ENCODE data around the gene PFKL. TPM values are rescaled to one million over a fixed set of nuclear protein-coding genes. Genes with fewer than 3 reads are reported as not detected.
A peak's percentile ranks its signal among the peaks of the same experiment; 100 is the strongest.

PFKL gene
- total RNA-seq, 4 donors from 2014 or later = 94.6 to 155 (median 141) TPM

DNA sequence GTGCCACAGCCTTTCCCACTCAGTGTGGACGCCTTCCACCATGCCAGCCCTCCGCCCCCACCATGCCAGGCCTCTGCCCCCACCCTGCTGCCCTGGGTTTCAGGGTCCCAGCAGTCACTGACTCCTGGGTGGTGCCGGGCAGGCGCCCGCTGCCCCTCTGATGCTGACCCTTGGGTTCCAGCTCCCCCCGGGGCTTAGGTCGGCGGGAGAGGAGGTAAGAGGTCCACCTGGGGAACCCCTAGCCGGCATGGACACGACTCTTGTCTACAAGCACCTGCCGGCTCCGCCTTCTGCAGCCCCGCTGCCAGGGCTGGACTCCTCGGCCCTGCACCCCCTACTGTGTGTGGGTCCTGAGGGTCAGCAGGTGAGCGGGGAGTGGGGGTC lies 7.0 kb upstream of the PFKL start:
- DNase-seq (ENCODE audit: low spot score in 2 of 2) = no peak
- Histone ChIP-seq H3K36me3 (no peaks in the 10 kb centered on the region), H3K27me3 (peaks cover 0 to 2% of the 10 kb centered on the region in 2 donors), H3K9me3 (no peaks in the 10 kb centered on the region), H3K4me3 (no peak overlapping the region), H3K4me1 (peaks cover 0 to 19% (median 13%) of the 10 kb centered on the region in 4 donors), H3K27ac (no peak overlapping the region)
- WGBS, 2 donors = 73 to 89% methylated on average over 11 to 14 of the region's 15 CpGs
- TF ChIP-seq POLR2A (IDR thresholded peaks at IDR 0.05) (no peak), EP300 (IDR thresholded peaks at IDR 0.05) (no peak), CTCF (IDR thresholded peaks at IDR 0.05) (no peak)

DNA sequence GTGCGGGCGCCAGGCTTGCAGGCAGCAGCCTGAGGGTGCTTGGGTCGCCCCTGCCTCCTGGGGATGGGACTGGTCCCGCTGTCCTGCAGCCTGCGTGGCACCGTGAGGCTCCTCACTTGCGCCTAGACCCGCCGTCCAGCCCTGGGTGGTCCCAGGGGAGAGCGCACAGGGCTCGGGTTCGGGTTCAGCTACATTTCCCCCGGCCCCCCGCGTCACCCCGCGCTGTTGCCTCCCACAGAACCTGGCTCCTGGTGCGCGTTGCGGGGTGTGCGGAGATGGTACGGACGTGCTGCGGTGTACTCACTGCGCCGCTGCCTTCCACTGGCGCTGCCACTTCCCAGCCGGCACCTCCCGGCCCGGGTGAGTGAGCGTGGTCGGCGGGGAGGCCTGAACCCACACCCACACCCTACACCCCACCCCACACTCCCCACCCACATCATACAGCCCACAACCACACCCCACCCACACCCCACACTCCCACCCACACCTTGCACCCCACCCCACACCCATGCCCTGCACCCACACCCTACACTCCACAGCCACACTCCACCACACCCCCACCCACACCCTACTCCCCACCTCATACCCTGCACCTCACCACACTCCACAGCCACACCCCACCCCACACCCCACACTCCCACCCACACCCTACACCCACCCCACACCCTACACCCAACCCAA lies 6.2 kb upstream of the PFKL start:
- no peaks in the 10 kb centered on the region for H3K9me3 ChIP-seq
- H3K4me3 ChIP-seq = no peak overlapping the region
- no peaks in the 10 kb centered on the region for H3K27me3 ChIP-seq
- peaks cover 0 to 26% (median 15%) of the 10 kb centered on the region in 4 donors for H3K4me1 ChIP-seq
- WGBS, 2 donors = 89 to 91% methylated on average over 32 to 33 of the region's 33 CpGs
- no peak for TF ChIP-seq POLR2A (IDR thresholded peaks at IDR 0.05)
- no peak overlapping the region for H3K27ac ChIP-seq
- no peak for DNase-seq (ENCODE audit: low spot score in 2 of 2)
- no peaks in the 10 kb centered on the region for H3K36me3 ChIP-seq

DNA sequence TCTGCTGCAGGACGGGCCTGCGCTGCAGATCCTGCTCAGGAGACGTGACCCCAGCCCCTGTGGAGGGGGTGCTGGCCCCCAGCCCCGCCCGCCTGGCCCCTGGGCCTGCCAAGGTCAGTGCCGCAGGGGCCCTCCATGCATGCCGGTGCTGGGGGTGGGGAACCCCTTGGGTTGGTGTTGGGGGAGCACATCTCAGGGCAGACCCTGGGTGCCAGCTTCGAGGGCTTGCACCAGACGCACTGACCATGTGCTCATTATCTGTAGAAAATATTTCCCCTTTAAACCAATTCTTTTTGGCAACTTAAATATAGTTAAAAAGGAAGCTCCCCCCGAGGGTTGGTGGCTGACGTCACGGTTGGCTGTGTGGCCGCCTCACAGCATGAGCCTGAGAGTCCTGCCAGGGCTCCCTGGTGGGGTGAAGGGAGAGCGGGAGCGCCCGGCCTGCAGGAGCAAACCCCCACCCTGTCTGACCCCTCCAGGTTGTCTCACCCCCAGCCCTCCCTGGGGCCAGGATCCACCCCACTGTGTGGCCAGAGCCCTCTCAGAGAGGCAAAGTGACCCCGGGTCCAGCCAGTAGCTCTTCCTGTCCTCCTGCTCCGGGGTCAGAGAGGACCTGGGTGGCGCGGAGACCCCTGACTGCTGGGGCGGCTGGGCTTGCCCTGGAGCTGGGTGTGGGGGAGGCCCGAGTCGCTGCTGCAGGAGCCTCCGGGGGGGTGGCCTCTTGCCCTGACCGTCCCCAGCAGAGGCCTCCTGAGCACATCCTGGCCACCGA lies 5.3 kb upstream of the PFKL start:
- TF ChIP-seq POLR2A (IDR thresholded peaks at IDR 0.05) (no peak), CTCF (IDR thresholded peaks at IDR 0.05) (no peak), EP300 (IDR thresholded peaks at IDR 0.05) (no peak)
- no peak overlapping the region for H3K27ac ChIP-seq
- WGBS, 2 donors = 22 to 44% methylated on average over 11 to 25 of the region's 26 CpGs
- no peaks in the 10 kb centered on the region for H3K36me3 ChIP-seq
- H3K27me3 ChIP-seq = no peaks in the 10 kb centered on the region
- peaks cover 0 to 35% (median 18%) of the 10 kb centered on the region in 4 donors for H3K4me1 ChIP-seq
- peak; percentile 65 to 75 for DNase-seq (ENCODE audit: low spot score in 2 of 2)
- no peak overlapping the region for H3K4me3 ChIP-seq
- no peaks in the 10 kb centered on the region for H3K9me3 ChIP-seq

DNA sequence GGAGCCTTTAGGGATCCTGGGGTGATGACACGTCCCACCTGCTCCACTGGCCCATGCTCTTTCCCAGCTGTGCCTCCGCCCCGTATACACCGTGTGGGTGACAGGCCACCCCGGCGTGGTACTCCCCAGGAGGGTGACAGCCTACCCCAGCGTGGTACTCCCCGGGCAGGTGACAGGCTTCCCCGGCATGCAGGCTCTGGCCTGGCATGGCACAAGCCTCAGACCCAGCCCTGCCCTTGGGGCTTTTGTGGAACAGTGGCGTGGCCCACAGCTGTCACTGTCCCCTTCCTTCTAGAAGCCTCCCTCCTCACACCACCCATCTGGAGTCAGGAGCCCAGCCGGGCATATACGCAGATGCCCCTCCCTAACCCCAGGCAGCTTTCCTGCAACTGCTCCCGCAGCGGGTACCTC lies 4.7 kb upstream of the PFKL start:
- WGBS, 2 donors = 64 to 76% methylated on average over 12 of the region's 14 CpGs
- Histone ChIP-seq H3K4me3 (no peak overlapping the region), H3K27ac (no peak overlapping the region), H3K4me1 (peaks cover 0 to 35% (median 18%) of the 10 kb centered on the region in 4 donors), H3K9me3 (no peaks in the 10 kb centered on the region), H3K36me3 (no peaks in the 10 kb centered on the region), H3K27me3 (no peaks in the 10 kb centered on the region)
- no peak for DNase-seq (ENCODE audit: low spot score in 2 of 2)
- TF ChIP-seq CTCF (IDR thresholded peaks at IDR 0.05) (no peak), POLR2A (IDR thresholded peaks at IDR 0.05) (no peak), EP300 (IDR thresholded peaks at IDR 0.05) (no peak)

DNA sequence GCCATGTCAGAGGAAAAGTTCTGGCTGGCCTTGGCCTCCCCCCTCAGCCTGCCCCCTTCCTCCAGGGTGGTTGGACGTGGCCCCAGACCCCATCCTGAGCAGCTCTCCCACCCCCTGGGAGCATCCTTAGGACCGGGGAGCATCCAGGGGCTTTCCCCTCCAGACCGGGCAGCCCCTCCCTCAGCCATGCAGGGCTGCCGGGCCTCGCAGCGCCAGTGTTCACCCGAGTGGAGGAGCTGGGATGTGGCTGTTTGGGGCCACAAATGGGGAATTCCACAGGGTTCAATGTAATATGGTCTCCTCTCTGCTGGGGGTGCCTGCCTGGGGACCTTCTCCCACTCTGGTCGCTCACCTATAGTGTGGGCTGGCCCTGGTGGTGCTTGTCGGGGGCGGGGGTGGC lies 4.2 kb upstream of the PFKL start:
- Histone ChIP-seq H3K4me1 (peaks cover 0 to 36% (median 18%) of the 10 kb centered on the region in 4 donors), H3K9me3 (no peaks in the 10 kb centered on the region), H3K27me3 (no peaks in the 10 kb centered on the region), H3K4me3 (no peak overlapping the region), H3K27ac (no peak overlapping the region), H3K36me3 (no peaks in the 10 kb centered on the region)
- no peak for TF ChIP-seq POLR2A (IDR thresholded peaks at IDR 0.05)
- no peak for TF ChIP-seq EP300 (IDR thresholded peaks at IDR 0.05)
- no peak for TF ChIP-seq CTCF (IDR thresholded peaks at IDR 0.05)
- no peak for DNase-seq (ENCODE audit: low spot score in 2 of 2)
- 64 to 83% methylated on average over 6 to 10 of the region's 10 CpGs for WGBS, 2 donors

Measured in tibial nerve (tissue), 4 donors.